Memory B cell (primary cell): ENCODE data around the gene KLC4.

Experiments
- ATAC-seq: fragments of 150-1000 bp; cut with Tn5 transposase; 2 replicates; pipeline ENCODE4 v1.10.0; 2021; ENCODE audit warnings: low read depth, mild to moderate bottlenecking, moderate library complexity
- DNase-seq, 2 donors: peaks; one replicate each; pipeline ENCODE4 v3.0.0; 2022; ENCODE audit warnings: low spot score in 2 of 2
- H3K27ac Mint-ChIP-seq: one replicate; pipeline ENCODE4 v1.8.0; 2022; ENCODE audit warnings: mild to moderate bottlenecking, moderate library complexity, mixed read lengths
- H3K27me3 Mint-ChIP-seq: one replicate; pipeline ENCODE4 v1.8.0; 2022; ENCODE audit warnings: mixed read lengths
- H3K36me3 Mint-ChIP-seq: one replicate; pipeline ENCODE4 v1.8.0; 2022; ENCODE audit warnings: mild to moderate bottlenecking, mixed read lengths
- H3K4me1 Mint-ChIP-seq: one replicate; pipeline ENCODE4 v1.8.0; 2022; ENCODE audit warnings: mixed read lengths
- H3K4me3 Mint-ChIP-seq: one replicate; pipeline ENCODE4 v1.8.0; 2022; ENCODE audit warnings: mild to moderate bottlenecking, moderate library complexity, mixed read lengths
- H3K9me3 Mint-ChIP-seq: one replicate; pipeline ENCODE4 v1.8.0; 2022; ENCODE audit warnings: mixed read lengths

The KLC4 gene

DNA sequence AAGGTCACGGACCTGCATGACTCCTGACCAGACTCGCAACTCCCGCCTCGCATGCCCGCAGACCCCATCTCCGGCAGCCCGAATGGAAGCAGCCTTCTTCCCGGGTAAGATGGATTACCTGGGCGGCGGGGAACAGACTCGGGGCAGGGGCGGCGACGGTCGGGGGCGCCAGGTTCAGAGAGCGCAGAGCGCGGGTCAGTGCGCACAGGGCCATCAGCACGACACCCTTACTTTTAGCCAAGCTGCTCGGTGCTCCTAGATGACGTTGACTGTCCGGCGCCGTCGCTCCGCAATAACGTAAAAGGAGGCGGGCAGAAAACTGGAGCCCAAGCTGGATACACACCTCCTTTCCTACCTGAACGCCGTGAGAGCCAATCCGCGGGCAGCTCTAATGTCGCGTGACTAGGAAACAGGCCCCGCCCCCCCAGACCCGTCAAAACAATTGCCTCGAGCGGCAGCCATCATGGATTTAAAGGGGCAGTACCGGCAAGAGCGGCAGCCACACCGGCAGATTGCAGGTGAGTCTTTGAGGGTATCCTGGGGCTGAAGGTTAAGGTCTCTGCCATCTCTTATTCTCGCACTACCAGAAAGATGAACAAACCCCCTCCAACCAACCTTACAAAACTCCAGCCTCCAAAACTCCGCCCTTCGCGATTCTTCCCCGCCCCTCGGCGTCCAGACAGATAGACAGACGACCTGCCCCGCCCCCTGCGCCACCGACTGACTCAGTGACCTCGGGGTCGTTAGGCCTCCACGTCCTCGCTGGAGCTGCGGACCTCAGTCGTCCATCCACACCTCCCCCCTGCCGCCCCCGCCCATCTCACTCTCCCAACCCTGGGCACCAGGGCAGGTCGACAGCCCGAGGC, at the start of gene KLC4, which contains the start of gene MRPL2:
Gene KLC4 (plus strand): TSS at position 464 of the 866 bp plus-strand sequence. CDS start 1,705 bp downstream, outside the sequence.
Gene MRPL2 (minus strand): TSS at position 267 of the 866 bp plus-strand sequence. CDS start 53 bp downstream, at position 214.
- ATAC-seq (peak; percentile 95), DNase-seq (peak; percentile 93 to 95)
- Mint-ChIP-seq H3K9me3 (no peaks in the 10 kb centered on the region), H3K36me3 (peaks cover 12% of the 10 kb centered on the region), H3K4me3 (peak within 1 kb of the TSS; percentile 97), H3K27ac (peak within 1 kb of the TSS; percentile 98), H3K4me1 (peaks cover 16% of the 10 kb centered on the region), H3K27me3 (no peaks in the 10 kb centered on the region)

DNA sequence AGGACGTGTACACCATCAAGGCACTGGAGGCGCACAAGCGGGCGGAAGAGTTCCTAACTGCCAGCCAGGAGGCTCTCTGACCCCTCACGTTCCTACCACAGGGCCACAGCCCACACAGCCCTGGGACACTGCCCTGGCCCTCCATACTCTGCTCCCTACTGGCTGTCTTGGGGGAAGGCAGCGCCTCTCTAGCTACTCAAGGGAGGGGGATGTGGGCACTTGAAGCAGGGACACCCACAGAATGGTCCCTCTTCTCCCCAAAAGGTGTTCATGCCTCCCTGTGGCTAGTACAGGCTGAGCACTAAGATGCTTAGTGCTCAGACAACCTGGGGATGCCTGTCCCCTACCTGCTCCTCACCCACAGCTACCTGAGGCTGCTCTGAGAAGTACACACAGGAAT, 48.2 kb upstream of the KLC4 start:
- Mint-ChIP-seq H3K4me1 (peaks cover 42% of the 10 kb centered on the region), H3K4me3 (no peak overlapping the region), H3K27ac (no peak overlapping the region), H3K9me3 (no peaks in the 10 kb centered on the region), H3K36me3 (peaks cover 13% of the 10 kb centered on the region), H3K27me3 (no peaks in the 10 kb centered on the region)
- no peak for ATAC-seq
- DNase-seq, result no peak

DNA sequence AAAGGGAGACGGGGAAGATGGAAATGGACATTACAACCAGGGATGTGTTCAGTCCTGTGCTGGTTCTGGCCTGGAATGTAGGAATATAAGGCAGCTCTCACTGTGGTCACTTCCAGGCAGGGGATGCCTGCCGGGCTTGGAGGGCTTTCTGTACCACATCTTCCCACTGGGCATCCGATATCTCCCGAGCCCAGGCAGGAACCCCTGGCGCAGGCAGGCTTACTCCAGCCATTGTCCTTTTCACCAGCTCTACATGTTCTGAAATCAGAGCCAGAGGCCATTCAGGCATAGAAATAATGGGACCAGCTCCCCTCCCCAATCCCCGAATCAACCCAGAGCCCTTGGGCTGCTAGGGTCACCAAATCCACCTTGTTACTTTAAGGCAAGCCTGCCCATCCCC, 47.1 kb upstream of the KLC4 start:
- H3K27ac Mint-ChIP-seq, result peak overlapping the region; percentile 93
- no peaks in the 10 kb centered on the region for H3K9me3 Mint-ChIP-seq
- H3K4me3 Mint-ChIP-seq, result peak overlapping the region; percentile 28
- ATAC-seq, result no peak
- peaks cover 42% of the 10 kb centered on the region for H3K4me1 Mint-ChIP-seq
- DNase-seq, result no peak
- H3K27me3 Mint-ChIP-seq, result no peaks in the 10 kb centered on the region
- peaks cover 9% of the 10 kb centered on the region for H3K36me3 Mint-ChIP-seq

DNA sequence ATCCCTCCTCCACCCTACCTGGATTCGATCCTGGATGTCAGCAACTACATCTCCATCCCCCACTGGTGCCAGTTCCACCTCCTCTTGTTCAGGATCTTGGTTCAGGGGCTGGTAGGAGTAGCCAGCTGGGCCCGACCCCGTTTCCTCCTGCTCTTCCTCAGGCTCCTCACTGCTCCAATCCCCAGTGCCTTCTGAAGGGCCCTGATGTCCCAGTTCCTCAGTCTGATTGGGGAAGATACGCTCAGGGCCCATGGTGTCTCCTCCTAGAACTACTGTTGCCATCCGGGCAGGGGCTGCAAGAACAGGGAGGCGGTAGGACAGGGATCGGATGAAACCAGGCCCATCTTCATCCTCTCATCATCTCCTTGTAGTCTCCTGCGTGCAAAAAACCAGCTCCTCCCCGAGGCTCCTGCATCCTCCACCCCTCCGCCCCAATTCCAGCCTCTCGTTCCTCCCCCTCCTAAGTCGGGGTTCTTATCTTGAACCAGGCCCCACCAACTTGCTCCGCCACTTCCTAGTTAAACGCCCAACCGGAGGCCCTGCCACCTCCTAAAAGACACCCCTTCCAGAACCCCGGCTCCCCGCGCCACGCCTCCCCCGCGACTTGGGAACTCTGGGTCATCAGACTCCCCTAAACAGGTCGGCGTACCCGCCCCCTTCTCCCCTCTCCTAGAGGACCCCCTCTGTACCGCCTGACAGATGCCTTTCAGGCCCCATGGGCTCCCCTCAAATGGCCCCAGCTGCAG, 46.2 kb upstream of the KLC4 start:
- peaks cover 42% of the 10 kb centered on the region for H3K4me1 Mint-ChIP-seq
- no peaks in the 10 kb centered on the region for H3K27me3 Mint-ChIP-seq

DNA sequence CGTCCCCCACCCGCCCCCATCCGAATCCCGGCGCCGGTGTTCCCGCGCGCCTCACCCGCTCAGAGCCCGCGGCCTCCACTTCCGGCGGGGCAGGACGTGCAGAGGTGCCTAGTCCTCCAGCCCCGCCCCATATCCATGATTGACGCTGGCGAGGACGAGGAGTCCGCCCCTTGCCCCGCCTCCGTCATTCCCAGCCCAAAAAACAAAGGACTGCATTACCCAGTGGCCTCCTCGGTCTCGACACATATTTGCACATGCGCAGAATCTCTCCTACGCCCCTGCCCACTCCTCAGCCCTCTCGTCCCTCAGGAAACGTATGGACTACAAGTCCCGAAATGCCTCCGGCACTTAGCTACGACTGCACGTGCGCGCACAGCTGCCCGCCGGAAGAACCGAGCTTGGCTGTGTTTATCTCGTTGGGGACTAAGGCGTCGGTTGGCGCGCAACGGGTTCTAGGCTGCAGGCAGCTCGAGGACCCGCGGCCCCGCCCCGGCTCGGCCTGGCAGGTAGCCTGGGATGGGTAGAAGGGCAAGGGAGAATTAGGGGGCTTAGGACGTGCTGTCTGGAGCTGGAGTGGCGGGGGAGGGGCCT, 45.5 kb upstream of the KLC4 start, which contains the start of the genes KLHDC3 and MEA1:
Gene KLHDC3 (plus strand): TSS at position 407 of the 591 bp plus-strand sequence. CDS start 2,944 bp downstream, outside the sequence.
Gene MEA1 (minus strand): TSS at position 104 of the 591 bp plus-strand sequence. CDS start 133 bp downstream, outside the sequence.
- Mint-ChIP-seq H3K27ac (peak within 1 kb of the TSS; percentile 93), H3K27me3 (no peaks in the 10 kb centered on the region), H3K9me3 (no peaks in the 10 kb centered on the region), H3K36me3 (peaks cover 13% of the 10 kb centered on the region), H3K4me3 (peak within 1 kb of the TSS; percentile 99), H3K4me1 (peaks cover 37% of the 10 kb centered on the region)
- ATAC-seq, result peak; percentile 89
- DNase-seq, result peak; percentile 81 to 95

More for the DNA sequence above, 46.2 kb upstream of the KLC4 start:
- ATAC-seq (peak; percentile 6), DNase-seq (no peak)
- H3K9me3 Mint-ChIP-seq, result no peaks in the 10 kb centered on the region
- H3K4me3 Mint-ChIP-seq, result peak overlapping the region; percentile 99
- H3K36me3 Mint-ChIP-seq, result peaks cover 13% of the 10 kb centered on the region
- peak overlapping the region; percentile 93 for H3K27ac Mint-ChIP-seq

DNA sequence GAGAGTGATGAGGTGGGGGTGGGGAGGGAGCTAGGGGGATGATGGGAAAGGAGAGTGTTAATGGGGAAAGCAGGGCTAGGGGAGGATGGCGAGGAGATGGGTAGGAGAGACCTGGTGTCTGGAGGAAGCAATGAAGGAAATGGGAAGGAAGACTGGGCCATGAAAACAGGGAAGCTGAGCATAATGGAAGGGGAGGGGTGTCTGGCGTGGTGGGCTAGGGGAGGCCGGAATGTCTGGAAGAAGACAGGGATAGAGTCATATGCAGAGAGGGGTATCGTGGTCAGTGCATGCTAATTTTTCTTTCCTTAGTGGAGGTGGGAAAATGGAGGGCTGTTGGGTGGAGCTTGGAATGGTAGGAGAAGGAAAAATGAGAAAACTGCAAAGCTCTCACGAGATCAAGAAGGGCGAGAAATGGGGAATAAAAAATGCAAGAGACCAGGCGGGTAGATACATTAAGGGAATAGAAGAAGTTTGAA, 45.0 kb upstream of the KLC4 start:
- Mint-ChIP-seq H3K27ac (peak overlapping the region; percentile 93), H3K27me3 (no peaks in the 10 kb centered on the region), H3K4me1 (peaks cover 34% of the 10 kb centered on the region), H3K36me3 (peaks cover 16% of the 10 kb centered on the region), H3K9me3 (no peaks in the 10 kb centered on the region), H3K4me3 (peak overlapping the region; percentile 99)
- DNase-seq (no peak), ATAC-seq (no peak)

DNA sequence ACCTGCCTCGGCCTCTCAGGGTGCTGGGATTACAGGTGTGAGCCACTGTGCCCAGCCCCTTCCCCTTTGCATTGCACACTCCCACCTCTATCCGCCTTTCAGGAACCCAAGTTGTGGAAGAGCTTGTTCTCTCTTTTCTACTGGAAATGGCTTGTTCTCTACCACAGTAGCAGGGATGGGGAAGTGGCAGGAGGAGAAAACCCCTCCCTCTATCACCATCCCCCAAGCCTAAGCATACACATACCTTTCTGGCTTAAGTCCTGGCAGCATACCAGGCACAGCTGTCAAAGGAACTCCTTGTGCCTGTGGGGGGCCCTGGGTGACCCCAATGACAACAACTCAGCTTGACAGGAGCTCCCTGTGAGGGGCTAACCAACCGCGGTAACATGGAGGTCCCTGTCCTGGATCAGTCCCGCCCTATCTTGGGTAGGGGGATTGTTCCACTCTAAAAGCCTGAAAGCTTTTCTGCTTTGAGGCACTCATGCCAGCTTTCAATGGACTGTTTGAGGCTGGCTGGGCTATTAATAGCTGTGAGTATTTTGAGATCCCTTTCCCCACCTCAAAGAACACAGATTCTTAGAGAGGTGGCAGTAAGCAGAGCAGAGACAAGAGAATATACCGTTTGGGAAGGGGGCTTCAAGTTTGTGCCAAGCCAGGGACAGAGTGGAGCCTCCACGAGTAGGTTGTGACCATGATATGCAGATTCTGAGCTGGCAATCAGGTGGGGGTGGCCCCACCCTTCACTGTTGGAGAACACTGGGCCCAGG, 43.1 kb upstream of the KLC4 start:
- Mint-ChIP-seq H3K27ac (peak overlapping the region; percentile 68), H3K4me1 (peaks cover 31% of the 10 kb centered on the region), H3K4me3 (peak overlapping the region; percentile 37), H3K9me3 (no peaks in the 10 kb centered on the region), H3K27me3 (no peaks in the 10 kb centered on the region), H3K36me3 (peaks cover 11% of the 10 kb centered on the region)
- DNase-seq, result no peak
- ATAC-seq, result no peak

DNA sequence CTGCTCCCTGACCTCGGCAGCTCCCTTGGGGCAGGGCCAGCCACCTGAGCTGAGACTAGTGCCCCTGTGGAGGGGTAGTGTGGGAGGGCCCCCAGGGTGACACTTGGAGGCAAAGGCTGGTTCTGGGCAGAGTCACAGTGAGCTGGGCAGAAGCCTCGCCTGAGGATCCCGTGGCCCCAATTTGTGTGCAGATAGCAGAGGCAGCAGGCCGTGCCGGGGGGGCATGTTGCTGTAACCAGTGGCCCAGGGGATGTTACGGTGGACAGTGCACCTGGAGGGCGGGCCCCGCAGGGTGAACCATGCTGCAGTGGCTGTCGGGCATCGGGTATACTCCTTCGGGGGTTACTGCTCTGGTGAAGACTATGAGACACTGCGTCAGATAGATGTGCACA, 42.5 kb upstream of the KLC4 start:
- H3K36me3 Mint-ChIP-seq, result peaks cover 13% of the 10 kb centered on the region
- no peak overlapping the region for H3K4me3 Mint-ChIP-seq
- ATAC-seq (no peak), DNase-seq (no peak)
- H3K9me3 Mint-ChIP-seq, result no peaks in the 10 kb centered on the region
- no peak overlapping the region for H3K27ac Mint-ChIP-seq
- peaks cover 33% of the 10 kb centered on the region for H3K4me1 Mint-ChIP-seq
- no peaks in the 10 kb centered on the region for H3K27me3 Mint-ChIP-seq

DNA sequence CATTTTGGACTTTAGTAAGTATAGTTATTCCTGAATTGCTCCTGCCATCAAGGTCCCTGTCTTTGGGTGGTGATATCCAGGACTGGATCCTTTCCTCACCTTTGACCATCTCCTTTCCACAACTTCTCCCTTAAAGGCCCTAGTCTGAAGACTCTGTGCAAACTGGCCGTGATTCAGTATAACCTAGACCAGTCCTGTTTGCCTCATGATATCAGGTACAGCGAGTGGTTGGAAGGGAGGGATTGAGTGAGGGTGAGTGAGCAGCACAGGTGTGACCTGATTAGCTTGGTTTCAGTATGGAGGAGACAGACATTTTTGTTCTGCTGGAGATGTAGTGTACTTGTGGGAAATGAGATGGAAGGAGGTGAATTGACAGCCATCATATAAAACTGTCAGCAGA, 40.3 kb upstream of the KLC4 start:
- DNase-seq (no peak), ATAC-seq (no peak)
- Mint-ChIP-seq H3K9me3 (no peaks in the 10 kb centered on the region), H3K27ac (no peak overlapping the region), H3K4me1 (peaks cover 16% of the 10 kb centered on the region), H3K36me3 (peaks cover 14% of the 10 kb centered on the region), H3K27me3 (no peaks in the 10 kb centered on the region), H3K4me3 (no peak overlapping the region)

DNA sequence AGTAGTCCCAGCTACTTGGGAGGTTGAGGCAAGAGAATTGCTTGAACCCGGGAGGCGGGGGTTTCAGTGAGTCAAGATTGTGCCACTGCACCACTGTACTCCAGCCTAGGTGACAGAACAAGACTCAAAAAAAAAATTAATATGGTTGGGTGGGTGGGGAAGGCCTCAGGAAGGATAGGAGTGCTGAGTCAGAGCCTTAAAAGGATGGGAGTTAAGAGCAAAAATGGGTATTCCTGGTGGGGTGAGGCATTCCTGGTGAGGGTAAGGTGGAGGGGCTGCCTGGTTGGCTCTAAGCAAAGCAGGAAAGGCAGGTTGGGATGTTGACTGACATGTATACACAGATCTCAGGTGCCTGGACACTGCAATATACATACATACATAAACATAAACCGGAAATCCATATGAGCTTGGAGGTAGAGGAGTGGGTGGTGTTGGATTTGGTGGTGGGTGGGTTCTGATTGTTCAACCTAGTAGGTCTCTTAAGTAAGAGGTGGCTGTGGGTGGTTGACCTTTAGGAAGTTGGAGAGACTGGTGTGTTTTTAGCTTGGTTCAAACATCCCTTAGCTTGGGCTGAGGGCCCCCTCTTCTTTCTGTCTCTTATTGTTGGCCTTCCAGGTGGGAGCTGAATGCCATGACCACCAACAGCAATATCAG, 39.3 kb upstream of the KLC4 start:
- Mint-ChIP-seq H3K4me3 (peak overlapping the region; percentile 33), H3K27ac (no peak overlapping the region), H3K36me3 (peaks cover 20% of the 10 kb centered on the region), H3K9me3 (no peaks in the 10 kb centered on the region), H3K4me1 (peaks cover 14% of the 10 kb centered on the region), H3K27me3 (no peaks in the 10 kb centered on the region)
- no peak for DNase-seq
- ATAC-seq, result no peak

DNA sequence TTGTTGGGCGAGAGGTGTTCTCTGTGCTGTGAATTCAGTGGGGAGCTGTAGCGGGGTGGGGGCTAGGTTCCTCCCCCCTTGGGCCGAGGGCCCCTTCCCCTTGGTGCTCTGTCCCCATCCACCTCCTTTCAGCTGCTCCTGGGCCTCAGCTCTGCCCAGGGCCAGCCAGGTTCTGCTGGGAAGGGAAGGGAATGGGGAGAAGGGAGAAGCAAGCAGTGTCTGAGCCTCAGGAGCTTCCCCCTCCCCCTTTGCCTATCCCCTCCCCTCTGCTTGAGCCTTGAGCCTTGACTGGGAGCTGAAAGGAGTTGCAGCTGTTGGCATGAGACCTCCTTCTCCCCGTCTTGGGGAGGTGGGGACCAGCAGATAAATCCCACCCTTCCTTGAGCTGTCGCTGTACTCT, 38.6 kb upstream of the KLC4 start:
- Mint-ChIP-seq H3K36me3 (peaks cover 22% of the 10 kb centered on the region), H3K9me3 (no peaks in the 10 kb centered on the region), H3K27me3 (no peaks in the 10 kb centered on the region), H3K27ac (no peak overlapping the region), H3K4me1 (peaks cover 12% of the 10 kb centered on the region), H3K4me3 (no peak overlapping the region)
- ATAC-seq (no peak), DNase-seq (no peak)

DNA sequence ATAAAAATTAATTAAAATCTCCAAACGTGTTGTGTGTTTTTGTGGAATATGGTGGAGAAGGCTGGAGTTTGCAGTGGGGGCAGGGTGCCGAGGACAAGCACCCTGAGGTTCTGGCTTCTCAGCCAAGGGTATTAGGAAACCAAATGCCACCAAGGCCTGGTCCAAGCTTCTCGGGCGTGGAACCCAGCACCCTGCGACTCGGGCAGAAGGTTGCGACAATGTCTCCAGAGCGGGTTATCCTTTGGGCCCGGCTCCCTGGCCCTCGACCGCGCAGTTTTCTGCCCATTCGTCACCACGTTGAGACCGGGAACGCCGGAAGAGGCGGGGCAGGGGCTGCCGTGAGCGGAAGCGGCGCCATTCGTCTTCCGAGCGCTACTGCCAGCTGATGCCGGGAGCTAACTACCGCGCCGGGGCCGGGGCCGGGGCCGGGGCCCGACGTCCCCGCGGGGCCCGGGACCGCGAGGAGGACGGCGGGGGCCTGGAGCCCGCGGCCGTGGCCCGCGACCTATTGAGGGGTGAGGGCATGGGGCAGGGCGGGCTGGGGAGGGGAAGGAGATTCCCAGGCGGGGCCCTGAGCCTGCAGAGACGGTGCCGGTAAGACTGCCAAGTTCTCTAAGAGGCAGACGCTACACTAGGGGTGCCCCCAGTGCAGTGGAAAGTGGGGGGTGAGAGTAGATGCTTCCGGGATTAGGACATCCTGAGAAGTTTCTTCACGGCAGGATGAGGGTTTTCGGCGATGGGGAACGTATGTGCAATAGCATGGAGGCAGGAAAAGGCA, 38.0 kb upstream of the KLC4 start, which contains the start of gene RRP36:
Gene RRP36 (plus strand): TSS at position 354 of the 778 bp plus-strand sequence. CDS start 32 bp downstream, at position 386.
- H3K27me3 Mint-ChIP-seq, result no peaks in the 10 kb centered on the region
- peak; percentile 90 for ATAC-seq
- peak; percentile 33 to 54 for DNase-seq
- peaks cover 10% of the 10 kb centered on the region for H3K4me1 Mint-ChIP-seq
- peak within 1 kb of the TSS; percentile 99 for H3K4me3 Mint-ChIP-seq
- H3K27ac Mint-ChIP-seq, result peak within 1 kb of the TSS; percentile 69
- H3K9me3 Mint-ChIP-seq, result no peaks in the 10 kb centered on the region
- H3K36me3 Mint-ChIP-seq, result peaks cover 22% of the 10 kb centered on the region
